Gastroesophageal sphincter (tissue), 2 donors: ENCODE measurements around the gene ACOT7.

Experiments used
- EP300 ChIP-seq: sonication (generic); formaldehyde crosslinking; IDR thresholded peaks from one replicate; pipeline ENCODE4 v1.6.1; 2017; ENCODE audit warnings: antibody characterized with exemption, mild to moderate bottlenecking
- POLR2AphosphoS5 ChIP-seq: sonication (generic); formaldehyde crosslinking; IDR thresholded peaks from one replicate; pipeline ENCODE4 v1.6.1; 2017; ENCODE audit warnings: antibody characterized with exemption

DNA sequence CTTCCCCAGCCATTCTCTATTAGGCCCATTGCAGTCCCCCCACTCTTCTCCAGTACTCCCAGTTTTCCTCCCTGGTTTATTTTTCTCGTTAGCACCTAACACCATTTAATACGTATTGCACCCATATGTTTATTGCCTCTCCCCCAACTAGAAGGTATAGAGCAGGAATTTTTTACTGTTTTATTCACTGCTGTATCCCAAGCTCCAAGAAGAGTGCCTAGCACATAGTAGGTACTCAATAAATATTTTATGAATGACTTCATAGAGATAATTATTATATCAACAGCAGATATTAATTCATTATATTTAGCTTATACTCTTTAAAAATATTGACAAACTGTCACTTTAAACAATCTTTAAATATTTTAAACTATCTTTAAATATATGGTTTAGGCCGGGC is 5.7 kb upstream of the ACOT7 start:
- TF ChIP-seq POLR2AphosphoS5 (no peak), EP300 (no peak)
